Peyer's patch (tissue), 4 donors: ENCODE data around the gene ZNF543. TPM values are rescaled to one million over a fixed set of nuclear protein-coding genes. Genes with fewer than 3 reads are reported as not detected.

Source experiments
- DNase-seq, 3 donors: peaks; one replicate each; pipeline ENCODE4 v3.0.0-alpha.2; 2017 to 2019
- H3K27ac ChIP-seq, 4 donors: fragments of 200-600 bp; sonication (generic); one replicate each; pipeline ENCODE4 v1.5.1; 2016 to 2019
- H3K27me3 ChIP-seq, 2 donors: fragments of 200-600 bp; sonication (generic); one replicate each; pipeline ENCODE4 v1.5.1; 2019
- H3K36me3 ChIP-seq, 3 donors: fragments of 200-600 bp; sonication (generic); one replicate each; pipeline ENCODE4 v1.5.1; 2016 to 2019
- H3K4me1 ChIP-seq, 4 donors: fragments of 200-600 bp; sonication (generic); one replicate each; pipeline ENCODE4 v1.5.1; 2016 to 2019
- H3K4me3 ChIP-seq, 4 donors: fragments of 200-600 bp; sonication (generic); 1 replicate in 3 of 4; 2 replicates in 1 of 4; pipeline ENCODE4 v1.5.1; 2016 to 2019; ENCODE audit warnings: mild to moderate bottlenecking in 1 of 4
- H3K9me3 ChIP-seq, 4 donors: fragments of 200-600 bp; sonication (generic); one replicate each; pipeline ENCODE4 v1.5.1; 2016 to 2019; ENCODE audit warnings: mild to moderate bottlenecking in 1 of 4
- POLR2A ChIP-seq, 2 donors: fragments of 450-650 bp; IDR thresholded peaks; one replicate each; pipeline ENCODE4 v1.5.1; 2017; ENCODE audit warnings: antibody characterized with exemption in 2 of 2, mild to moderate bottlenecking in 2 of 2, moderate library complexity in 2 of 2
- total RNA-seq, 4 donors: library from RNA; depleted of rRNA; stranded (reverse); fragments of >200 nt; gene quantifications; one replicate each; pipeline ENCODE4 v1.1.0, GENCODE V29; 2016
- TF ChIP-seq, protein P1 (sequence below), 6 experiments: fragments of 450-650 bp in 4 of 6; fragments of 200-600 bp in 2 of 6; sonication (generic) in 1 of 6; IDR thresholded peaks; one replicate each; pipeline ENCODE4 v1.5.1; 2017 to 2019; ENCODE audit warnings: antibody characterized with exemption in 6 of 6, mild to moderate bottlenecking in 3 of 6, moderate library complexity in 1 of 6

ZNF543 gene
- total RNA-seq, 4 donors from 2014 or later = 1.8 to 7.4 (median 5.2) TPM

- Histone ChIP-seq H3K27ac (no peak overlapping the region), H3K4me1 (no peaks in the 10 kb centered on the region), H3K4me3 (no peak overlapping the region), H3K36me3 (peaks cover 0 to 9% (median 0%) of the 10 kb centered on the region in 3 donors), H3K27me3 (no peaks in the 10 kb centered on the region), H3K9me3 (no peaks in the 10 kb centered on the region)
- TF ChIP-seq, protein P1, sequence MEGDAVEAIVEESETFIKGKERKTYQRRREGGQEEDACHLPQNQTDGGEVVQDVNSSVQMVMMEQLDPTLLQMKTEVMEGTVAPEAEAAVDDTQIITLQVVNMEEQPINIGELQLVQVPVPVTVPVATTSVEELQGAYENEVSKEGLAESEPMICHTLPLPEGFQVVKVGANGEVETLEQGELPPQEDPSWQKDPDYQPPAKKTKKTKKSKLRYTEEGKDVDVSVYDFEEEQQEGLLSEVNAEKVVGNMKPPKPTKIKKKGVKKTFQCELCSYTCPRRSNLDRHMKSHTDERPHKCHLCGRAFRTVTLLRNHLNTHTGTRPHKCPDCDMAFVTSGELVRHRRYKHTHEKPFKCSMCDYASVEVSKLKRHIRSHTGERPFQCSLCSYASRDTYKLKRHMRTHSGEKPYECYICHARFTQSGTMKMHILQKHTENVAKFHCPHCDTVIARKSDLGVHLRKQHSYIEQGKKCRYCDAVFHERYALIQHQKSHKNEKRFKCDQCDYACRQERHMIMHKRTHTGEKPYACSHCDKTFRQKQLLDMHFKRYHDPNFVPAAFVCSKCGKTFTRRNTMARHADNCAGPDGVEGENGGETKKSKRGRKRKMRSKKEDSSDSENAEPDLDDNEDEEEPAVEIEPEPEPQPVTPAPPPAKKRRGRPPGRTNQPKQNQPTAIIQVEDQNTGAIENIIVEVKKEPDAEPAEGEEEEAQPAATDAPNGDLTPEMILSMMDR (IDR thresholded peaks at IDR 0.05) = no peak
- no peak for TF ChIP-seq POLR2A (IDR thresholded peaks at IDR 0.05)
- DNase-seq = no peak
Observed at GRCh38 chr19:57308514-57308913, 11.8 kb upstream of the ZNF543 start.

- H3K9me3 ChIP-seq = no peaks in the 10 kb centered on the region
Observed at GRCh38 chr19:57310792-57311191, 9.5 kb upstream of the ZNF543 start.

DNA sequence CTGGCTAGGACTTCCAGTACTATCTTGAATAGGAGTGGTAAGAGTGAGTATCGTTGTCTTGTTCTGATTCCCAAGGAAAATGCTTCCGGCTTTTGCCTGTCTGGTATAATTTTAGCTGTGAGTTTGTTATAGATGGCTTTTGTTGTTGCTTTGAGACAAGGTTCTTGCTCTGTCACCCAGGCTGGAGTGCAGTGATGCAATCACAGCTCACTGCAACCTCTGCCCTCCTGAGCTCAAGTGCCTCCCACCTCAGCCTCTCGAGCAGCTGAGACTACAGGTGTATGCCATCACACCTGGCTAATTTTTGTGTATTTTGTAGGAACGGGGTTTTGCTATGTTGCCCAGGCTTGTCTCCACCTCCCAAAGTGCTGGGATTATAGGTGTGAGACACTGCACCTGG is 6.1 kb upstream of the ZNF543 start:
- no peak overlapping the region for H3K27ac ChIP-seq
- no peak for TF ChIP-seq POLR2A (IDR thresholded peaks at IDR 0.05)
- TF ChIP-seq, protein P1 (IDR thresholded peaks at IDR 0.05) = no peak
- H3K9me3 ChIP-seq = no peaks in the 10 kb centered on the region
- no peak overlapping the region for H3K4me3 ChIP-seq
- no peak for DNase-seq
- H3K27me3 ChIP-seq = no peaks in the 10 kb centered on the region
- no peaks in the 10 kb centered on the region for H3K36me3 ChIP-seq
- no peaks in the 10 kb centered on the region for H3K4me1 ChIP-seq

More at GRCh38 chr19:57310792-57311191, 9.5 kb upstream of the ZNF543 start:
- Histone ChIP-seq H3K4me1 (no peaks in the 10 kb centered on the region), H3K27me3 (no peaks in the 10 kb centered on the region), H3K27ac (no peak overlapping the region), H3K4me3 (no peak overlapping the region), H3K36me3 (no peaks in the 10 kb centered on the region)
- DNase-seq = no peak
- TF ChIP-seq, protein P1 (IDR thresholded peaks at IDR 0.05) = no peak
- TF ChIP-seq POLR2A (IDR thresholded peaks at IDR 0.05) = no peak

DNA sequence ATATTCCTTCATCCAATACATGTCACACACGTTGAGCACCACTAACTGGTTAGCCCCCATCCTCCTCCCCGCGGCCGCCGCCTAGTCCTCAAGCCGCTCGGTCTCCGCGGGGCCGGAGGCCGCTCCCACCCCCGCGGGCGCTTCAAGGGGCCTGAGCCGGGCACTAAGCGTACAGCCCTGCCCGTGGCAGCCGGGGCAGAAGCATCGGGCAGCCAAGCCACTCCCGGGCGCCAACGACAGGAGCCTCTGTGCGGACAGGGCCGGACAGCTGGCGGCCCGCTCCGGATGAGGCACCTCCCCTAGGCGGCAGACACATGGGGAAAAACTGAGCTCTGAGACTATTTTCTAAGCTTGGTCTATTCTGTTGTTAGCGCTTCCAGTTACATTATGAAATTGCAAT is 2.8 kb upstream of the ZNF543 start:
- H3K9me3 ChIP-seq = peaks cover 0 to under 1% (median 0%) of the 10 kb centered on the region in 4 donors
- peaks cover 3 to 17% (median 8%) of the 10 kb centered on the region in 4 donors for H3K4me1 ChIP-seq
- H3K27ac ChIP-seq = no peak overlapping the region
- TF ChIP-seq POLR2A (IDR thresholded peaks at IDR 0.05) = no peak
- H3K4me3 ChIP-seq = no peak overlapping the region
- no peaks in the 10 kb centered on the region for H3K27me3 ChIP-seq
- H3K36me3 ChIP-seq = no peaks in the 10 kb centered on the region
- DNase-seq = no peak

DNA sequence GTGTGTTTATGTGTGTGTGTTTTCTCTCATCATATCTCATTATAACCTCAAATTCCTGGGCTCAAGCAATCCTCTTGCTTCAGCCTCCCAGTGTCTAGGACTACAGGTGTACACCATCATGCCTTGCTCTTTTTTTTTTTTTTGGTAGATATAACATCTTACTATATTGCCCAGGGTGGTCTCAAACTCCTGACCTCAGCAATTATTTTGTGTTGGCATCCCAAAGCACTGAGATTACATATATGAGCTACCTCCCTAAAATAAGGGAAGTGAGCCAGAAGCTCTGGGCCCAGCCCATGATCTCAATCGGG is 448 bp upstream of the ZNF543 start:
- DNase-seq = no peak
- Histone ChIP-seq H3K9me3 (peaks cover 0 to 3% (median 0%) of the 10 kb centered on the region in 4 donors), H3K4me3 (peak overlapping the region; percentile 66 to 79 (median 74)), H3K27me3 (no peaks in the 10 kb centered on the region), H3K4me1 (peaks cover 3 to 17% (median 8%) of the 10 kb centered on the region in 4 donors), H3K27ac (peak overlapping the region; percentile 77 to 83 (median 80)), H3K36me3 (peaks cover 0 to 21% (median 5%) of the 10 kb centered on the region in 3 donors)
- TF ChIP-seq, protein P1 (IDR thresholded peaks at IDR 0.05) = no peak

DNA sequence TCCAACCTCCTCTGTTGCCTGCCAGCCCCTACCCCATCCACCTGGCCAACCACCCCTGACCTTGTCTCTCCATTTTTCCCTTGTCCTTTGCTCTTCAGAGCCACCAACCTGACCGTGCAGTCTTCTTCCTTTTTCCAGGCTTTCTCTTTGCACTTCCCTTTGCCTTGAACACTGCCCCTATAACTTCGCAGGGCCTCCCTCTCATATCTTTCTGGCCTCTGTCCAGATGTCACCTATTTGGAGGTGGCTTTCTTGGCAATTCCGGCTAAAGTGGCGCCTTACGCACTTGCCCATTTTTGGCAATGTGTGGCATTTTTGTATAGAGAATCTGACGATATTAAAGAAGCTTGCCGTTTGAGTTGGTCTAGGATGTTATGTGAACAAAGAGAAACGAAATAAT is 844 bp downstream of the ZNF543 start:
- no peak for DNase-seq
- Histone ChIP-seq H3K36me3 (peaks cover 0 to 34% (median 5%) of the 10 kb centered on the region in 3 donors), H3K4me1 (peaks cover 3 to 17% (median 8%) of the 10 kb centered on the region in 4 donors), H3K4me3 (peak overlapping the region; percentile 66 to 79 (median 74)), H3K27ac (peak overlapping the region; percentile 77 to 83 (median 80)), H3K27me3 (no peaks in the 10 kb centered on the region), H3K9me3 (peaks cover 0 to 10% (median 2%) of the 10 kb centered on the region in 4 donors)
- TF ChIP-seq POLR2A (IDR thresholded peaks at IDR 0.05) = no peak
- TF ChIP-seq, protein P1 (IDR thresholded peaks at IDR 0.05) = no peak
